Effector CD8-positive, alpha-beta T cell (primary cell): Measurements from ENCODE around the gene FNDC3A.
"Not testable (repeated sequence)": the region's sequence is repeated elsewhere in the genome, so short reads cannot be mapped to it uniquely, and the experiment has no call there.

Experiments
- DNase-seq: peaks from one replicate; lab custom pipeline; 2025; lab: John Stamatoyannopoulos, UW

Gene FNDC3A

GRCh38 chr13:48975101-48975855 lies 434 bp upstream of the FNDC3A start:
- peak; percentile 63 for DNase-seq

DNA sequence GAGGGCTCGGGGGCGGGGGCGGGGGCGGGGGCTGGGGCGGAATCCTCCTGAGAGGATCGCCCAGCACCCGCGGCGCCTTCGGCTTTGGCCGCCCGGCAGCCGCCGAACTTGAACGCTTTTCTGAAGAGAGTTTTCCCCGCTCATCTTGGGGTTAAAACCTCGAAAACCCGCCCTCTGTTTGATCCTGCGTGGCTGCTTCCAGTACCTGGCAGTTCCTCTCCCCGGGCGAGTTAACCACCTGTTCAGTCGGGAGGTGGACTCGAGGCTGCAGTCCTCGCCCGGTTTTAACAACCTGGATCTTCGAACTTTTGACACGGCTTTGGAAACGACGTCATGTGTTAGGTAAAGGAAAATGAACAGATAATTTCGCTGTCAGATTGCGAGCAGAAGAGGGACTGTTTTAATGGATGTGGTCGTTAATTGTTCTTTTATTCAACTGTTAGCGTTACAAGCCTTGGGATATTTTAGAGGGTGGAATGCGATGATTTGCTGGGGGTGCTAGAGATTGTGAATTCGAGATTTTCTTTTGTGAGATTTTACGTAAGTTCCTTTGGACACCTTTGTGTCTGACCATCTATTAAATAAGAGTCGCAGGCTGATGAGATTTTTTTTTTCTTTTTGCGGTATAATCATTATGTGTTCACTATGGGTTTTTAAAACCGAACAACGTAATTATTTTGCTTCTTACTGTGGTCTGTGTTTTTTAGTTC lies 1.0 kb downstream of the FNDC3A start:
- no peak for DNase-seq

- DNase-seq, result no peak
These were observed 1.5 kb downstream of the FNDC3A start for GRCh38 chr13:48977286-48977625.

DNA sequence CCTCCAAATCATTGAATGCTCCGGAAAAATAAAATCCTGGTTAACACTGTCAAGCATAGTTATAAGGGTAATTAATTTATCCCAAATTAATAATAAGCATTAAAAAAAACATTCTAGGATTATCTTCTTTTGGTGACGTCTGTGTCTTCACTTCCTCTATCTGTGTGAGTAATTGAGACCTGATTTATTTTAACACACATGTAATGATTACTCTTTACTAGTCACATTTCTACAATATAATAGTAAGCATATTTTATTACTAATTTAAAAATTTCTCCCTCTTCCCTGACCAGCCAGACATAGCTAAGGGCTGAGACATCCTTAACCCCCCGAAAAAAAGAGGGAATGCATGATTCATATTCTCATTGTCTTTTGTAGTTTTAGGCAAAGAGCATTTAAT lies 2.3 kb downstream of the FNDC3A start:
- DNase-seq, result no peak

DNA sequence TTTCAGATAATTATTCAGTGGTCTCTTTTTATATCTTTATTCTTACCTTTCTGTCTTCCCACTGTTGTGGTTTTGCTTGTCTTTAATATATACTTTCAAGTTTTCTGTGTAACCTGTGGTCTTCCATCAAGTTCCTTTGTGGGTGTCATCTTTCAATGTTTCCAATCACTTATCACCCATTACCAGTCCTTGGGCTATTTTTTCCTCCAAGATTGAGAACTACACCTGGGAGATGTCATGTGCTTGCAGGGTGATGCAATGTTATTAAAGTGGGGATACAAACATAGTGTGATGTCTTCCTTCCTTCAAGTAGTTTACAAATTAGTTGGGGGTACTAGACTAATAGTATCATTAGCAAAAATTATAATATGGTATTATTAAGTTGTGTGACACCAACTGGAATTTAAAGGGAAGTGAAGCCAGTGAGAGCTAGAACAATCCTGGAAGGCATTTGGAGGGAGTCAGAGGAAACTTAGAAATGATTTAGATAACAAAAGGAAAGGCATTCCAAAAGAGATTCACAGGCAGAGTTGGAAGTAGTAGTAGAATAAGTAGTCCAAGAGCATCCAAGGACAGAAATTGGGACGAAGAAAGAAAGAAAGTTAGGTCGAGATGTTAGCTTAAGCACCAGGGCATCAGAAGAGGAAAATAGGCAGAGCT lies 3.4 kb downstream of the FNDC3A start:
- no peak for DNase-seq

DNA sequence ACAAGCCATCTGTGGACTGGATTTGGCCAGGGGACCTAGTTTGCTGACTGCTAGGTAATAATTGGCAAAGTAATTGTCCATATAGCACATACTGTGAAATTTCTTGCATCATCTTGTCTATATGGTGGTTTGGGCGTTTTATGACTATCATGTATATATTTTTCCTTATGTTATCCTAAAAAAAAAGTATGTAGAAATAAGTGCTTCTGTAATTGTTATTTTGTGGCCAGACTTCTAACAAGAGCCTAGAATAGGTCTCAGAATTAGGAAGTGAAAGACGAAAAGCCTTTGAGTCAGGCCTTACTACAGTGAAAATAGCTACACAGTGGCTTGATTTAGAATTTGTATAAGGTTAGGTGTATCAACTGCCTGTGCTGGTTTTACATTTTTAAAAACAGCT lies 4.2 kb downstream of the FNDC3A start:
- no peak for DNase-seq

DNA sequence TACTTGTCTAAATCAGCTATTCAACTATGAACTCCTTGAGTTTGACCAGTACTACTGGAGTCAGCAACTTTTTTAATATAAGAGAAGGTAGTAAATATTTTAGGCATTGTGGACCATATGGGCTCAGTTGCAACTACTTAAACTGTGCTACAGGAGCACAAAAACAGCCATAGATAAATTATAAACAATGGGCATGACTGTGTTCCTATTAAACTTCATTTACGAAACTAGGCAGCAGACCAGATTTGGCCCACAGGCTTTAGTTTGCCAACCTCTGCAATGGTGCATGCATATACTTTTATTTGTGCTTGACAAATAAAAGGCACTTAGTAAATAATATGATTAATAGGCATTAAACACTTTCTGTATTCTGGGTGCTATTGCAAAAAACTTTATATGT lies 7.6 kb downstream of the FNDC3A start:
- no peak for DNase-seq

DNA sequence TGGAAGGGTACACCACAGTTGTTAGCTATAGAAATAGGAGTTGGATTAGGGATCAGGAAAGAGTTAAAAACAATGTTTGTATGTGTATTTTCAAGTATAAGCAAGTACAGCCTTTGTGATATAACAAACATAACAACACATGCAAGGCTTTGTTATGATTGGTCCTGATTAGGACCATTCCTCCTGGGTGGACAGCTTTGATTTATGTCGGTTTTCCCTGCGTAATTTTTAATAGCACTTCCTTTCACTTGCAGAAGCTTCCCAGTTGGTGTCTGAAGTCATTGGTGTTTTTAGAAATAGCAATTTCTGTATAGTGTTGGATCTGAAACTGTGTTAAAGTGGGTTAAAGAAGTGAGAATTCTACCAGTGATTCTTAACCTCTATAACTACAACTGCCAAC lies 10.0 kb downstream of the FNDC3A start:
- no peak for DNase-seq

- no peak for DNase-seq
These were observed 15.2 kb downstream of the FNDC3A start for GRCh38 chr13:48990900-48991299.

DNA sequence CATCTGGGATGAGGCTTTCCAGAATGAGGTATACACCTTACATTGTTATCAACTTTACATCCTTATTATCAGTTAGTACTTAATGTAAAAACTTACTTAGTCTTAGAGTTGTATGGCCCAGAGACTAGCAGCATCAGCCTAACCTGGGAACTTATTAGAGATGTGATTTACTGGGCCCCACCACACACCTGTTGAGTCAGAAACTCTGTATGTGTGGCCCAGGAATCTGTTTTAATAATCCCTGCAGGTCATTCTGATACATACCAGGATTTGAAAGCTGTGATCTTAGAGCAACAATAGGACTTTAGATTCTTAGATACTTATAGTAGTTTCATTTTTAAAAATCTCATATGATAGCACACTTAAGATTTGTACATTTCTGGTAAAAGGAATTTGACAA lies 17.4 kb downstream of the FNDC3A start:
- DNase-seq, result no peak

- DNase-seq, result no peak
These were observed 19.0 kb downstream of the FNDC3A start for GRCh38 chr13:48994706-48995105.

- no peak for DNase-seq
These were observed 23.1 kb downstream of the FNDC3A start for GRCh38 chr13:48998641-48999292.

GRCh38 chr13:49000247-49000646 lies 24.5 kb downstream of the FNDC3A start:
- no peak for DNase-seq

GRCh38 chr13:49018986-49019635 lies 43.4 kb downstream of the FNDC3A start:
- not testable (repeated sequence) for DNase-seq

- DNase-seq, result no peak
These were observed 44.6 kb downstream of the FNDC3A start for GRCh38 chr13:49020328-49020727.

GRCh38 chr13:49020940-49021553 lies 45.3 kb downstream of the FNDC3A start:
- DNase-seq, result no peak

- DNase-seq, result no peak
These were observed 46.2 kb downstream of the FNDC3A start for GRCh38 chr13:49021953-49022352.

DNA sequence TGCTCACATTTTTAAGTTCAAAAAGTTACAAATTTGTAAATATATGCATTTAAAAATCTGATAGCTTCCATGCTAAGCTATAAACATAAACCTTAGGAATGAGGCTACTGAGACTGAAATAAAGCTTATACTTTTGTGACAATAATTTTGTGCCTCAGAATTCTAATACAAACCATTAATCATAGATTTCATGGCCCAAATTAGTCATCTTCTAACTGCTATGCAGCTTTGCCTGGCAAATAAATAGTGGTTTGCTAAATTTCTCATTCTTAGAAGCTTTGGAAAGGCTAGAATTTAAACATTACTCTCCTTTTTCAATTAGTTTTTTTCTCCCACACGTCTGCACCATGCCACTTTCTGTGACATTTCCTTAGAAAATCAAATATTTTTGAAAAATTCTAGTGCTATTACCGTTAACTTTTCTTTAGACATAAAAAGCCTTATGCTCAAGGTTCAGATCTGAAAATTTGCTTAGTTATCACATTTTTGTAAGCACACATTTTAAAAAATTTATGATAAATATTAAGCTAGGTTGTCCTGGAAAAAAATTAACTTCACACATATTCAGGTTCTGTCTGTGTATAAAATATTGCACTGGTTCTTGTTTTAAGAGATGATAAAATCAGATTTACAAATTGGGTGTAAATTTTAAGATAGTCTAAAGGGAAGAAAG lies 46.9 kb downstream of the FNDC3A start:
- DNase-seq, result no peak

- DNase-seq, result no peak
These were observed 47.7 kb downstream of the FNDC3A start for GRCh38 chr13:49023431-49023830.

- no peak for DNase-seq
These were observed 51.1 kb downstream of the FNDC3A start for GRCh38 chr13:49026851-49027250.

DNA sequence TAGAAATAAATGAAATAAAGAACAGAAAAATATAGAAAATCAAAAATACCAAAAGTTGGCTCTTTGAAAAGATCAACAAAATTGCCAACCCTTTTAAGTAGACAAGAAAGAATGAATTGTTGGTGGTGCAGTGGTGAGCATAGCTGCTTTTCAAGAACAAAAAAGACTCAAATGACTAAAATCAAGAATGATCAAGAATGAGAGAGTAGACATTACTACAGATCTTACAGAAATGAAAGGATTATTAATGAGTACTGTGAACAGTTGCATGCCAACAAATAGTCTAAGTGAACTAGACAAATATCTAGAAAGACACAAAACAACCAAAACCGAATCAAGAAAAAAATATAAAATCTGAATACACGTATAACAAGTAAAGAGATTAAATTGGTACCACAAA lies 53.9 kb downstream of the FNDC3A start:
- no peak for DNase-seq
